GM12873 (cell line): ENCODE results near the gene RFXAP.

Experiments used
- CTCF ChIP-seq: IDR thresholded peaks from 2 replicates; pipeline ENCODE4 v1.5.1; 2012; ENCODE audit warnings: low read depth, mild to moderate bottlenecking, moderate library complexity, low read length, control low read depth; ENCODE audit not compliant: insufficient read depth; ENCODE audit errors: missing control alignments

RFXAP gene

DNA sequence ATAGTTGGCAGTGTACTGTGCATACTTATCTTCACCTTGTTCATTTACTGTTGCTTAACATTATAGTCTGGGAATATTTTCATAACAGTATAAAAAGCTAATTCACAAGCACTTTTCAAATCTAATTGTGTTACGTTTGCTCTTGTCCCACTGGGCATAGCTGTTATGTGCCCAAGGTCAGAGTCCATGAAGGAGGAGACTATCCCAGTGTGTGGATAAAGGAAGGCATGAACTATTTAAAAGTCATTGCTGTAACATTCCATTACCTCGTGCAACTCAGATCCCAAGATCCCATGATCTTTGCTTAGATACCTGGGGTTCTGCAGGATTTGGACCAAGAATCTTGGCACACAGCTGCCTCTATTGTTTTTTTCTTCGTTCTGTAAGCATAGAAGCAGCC is 35.1 kb upstream of the RFXAP start:
- no peak for TF ChIP-seq CTCF

DNA sequence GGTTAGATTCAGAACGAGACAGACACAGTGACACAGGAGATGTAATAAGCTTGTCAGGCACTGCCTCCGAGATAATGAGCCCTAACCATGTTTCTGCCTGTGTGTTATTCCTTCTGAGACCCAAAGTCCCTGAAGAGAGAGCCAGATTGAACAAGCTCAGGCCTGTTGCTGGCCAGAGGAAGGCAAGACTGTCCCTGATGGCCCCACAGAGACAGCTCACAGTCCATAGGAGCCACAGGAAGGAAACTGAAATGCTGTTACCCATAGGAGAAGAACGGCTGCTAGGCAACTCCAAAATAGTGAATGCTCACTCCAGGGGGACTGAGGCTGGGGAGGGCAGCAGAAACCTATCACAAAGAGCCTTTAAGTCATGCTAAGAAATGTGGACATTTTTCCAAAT is 31.8 kb upstream of the RFXAP start:
- TF ChIP-seq CTCF: no peak

DNA sequence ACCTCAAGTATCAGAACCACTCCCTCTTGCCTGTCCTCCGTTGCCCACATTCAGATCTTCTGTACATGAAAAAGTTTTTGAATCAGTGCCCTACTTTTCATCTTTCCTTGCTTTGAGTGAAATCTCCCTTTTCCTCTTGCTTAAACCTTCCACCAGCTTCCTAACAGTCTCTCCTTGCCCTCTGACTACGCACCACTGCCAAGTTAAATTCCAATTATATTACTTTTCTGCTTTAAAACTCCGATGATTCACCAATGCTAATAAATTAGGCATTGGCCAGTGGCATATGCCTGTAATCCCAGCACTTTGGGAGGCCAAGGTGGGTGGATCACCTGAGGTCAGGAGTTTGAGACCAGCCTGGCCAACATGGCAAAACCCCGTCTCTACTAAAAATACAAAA is 30.7 kb upstream of the RFXAP start:
- no peak for TF ChIP-seq CTCF

DNA sequence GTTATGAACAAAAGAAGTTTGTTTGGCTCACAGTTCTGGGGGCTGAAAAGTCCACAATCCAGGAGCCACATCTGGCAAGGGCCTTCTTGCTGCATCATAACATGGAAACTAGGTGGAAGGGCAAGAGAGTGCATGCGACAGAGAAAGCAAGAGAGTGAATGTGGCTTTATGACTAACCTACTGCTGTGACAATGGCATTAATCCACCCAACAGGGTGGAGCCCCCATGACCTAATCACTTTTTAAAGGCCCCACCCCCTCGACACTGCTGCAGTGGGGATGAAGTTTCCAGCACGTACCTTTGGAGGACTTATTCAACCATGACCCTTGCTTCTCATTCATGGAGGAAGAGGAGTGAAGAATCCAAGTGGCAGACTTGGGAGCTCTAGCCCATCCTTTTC is 30.0 kb upstream of the RFXAP start:
- no peak for TF ChIP-seq CTCF

DNA sequence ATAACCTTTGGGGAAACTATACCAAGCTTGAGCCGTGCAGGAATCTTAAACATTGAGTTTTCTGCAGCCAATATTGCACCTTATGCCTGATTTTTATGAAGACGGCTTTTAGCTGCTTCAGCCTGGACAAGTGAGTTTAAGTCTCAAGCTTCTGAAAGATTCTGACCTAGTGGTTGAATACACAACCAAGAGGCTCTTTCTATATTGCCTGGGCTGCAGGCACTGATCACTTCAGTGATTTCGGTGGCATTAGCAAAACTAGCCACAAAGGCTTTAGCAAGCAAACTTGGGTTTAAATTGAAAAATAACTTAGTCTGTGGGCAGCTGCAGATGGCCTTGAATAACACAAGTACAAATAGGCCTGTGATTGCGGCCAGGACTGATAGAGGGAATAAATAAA is 29.3 kb upstream of the RFXAP start:
- no peak for TF ChIP-seq CTCF

GRCh38 chr13:36794706-36795105 is 24.3 kb upstream of the RFXAP start:
- TF ChIP-seq CTCF: no peak

DNA sequence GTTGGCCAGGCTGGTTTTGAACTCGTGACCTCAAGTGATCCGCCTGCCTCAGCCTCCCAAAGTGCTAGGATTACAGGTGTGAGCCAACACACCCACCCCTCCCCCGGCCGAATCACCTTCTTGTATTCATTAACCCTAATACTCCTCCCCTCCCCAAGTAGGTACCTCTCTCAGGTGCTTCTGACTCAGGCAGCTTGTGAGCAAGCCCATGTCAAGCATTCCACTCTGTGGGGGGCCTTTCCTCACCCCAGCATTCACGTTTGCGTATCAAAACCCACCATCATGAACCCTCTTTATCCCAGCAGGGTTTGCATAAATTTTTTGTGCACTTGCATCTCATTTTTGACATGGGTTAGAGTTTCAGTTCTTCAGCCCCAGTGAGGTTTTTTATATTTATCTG is 23.6 kb upstream of the RFXAP start:
- TF ChIP-seq CTCF: no peak

- TF ChIP-seq CTCF: no peak
Measured at GRCh38 chr13:36796052-36796451, 23.0 kb upstream of the RFXAP start.
